Measurements from ENCODE around the gene GLYATL1B.
"Not testable (repeated sequence)": the region's sequence is repeated elsewhere in the genome, so short reads cannot be mapped to it uniquely, and the experiment has no call there.

The GLYATL1B gene

DNA sequence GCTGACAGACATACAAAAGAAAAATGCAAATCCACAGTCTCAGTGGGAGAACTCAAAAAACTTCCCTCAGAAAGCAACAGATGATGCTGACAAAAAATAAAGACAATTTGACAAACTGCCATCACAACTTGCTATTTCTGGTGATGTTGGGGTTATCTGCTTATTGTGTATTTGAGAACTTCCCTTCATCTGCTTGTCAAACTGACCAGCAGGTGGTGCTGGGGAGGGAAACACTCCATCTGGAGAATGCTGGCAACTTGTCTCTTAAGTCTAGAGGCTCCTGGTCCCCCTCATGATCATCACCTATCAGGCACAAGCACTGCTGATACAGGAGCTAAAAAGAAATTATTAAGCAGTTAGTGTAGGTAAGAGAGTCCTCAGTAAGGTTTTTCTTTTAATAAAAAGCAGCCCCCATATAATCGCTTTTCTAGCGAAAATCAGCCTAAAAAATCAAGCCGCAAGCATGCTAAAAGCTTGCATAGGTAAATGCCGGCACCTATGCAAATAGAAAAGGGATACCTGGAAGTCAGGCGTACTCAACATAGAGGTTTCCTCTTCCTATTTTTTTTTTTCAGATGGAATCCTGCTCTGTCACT lies 11.1 kb downstream of the GLYATL1B start:
- no peak for DNase-seq

DNA sequence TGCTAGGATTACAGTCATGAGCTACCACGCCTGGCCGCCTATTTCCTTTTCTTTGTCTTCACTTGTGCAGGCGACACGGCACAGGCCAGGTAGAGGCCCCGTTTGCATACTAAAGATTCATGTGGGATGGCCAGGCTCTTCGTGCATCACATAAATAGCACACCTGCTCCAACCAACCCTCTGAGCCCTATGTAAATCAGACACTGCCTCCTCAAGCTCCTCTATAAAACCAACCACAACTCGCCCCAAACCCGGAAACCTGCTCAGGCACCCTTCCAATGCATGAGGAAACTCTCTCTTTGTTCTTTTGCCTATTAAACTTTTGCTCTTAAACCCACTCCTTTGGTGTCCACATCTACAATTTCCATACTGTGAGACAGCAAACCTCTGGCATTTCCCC lies 11.8 kb downstream of the GLYATL1B start:
- DNase-seq: not testable (repeated sequence)

DNA sequence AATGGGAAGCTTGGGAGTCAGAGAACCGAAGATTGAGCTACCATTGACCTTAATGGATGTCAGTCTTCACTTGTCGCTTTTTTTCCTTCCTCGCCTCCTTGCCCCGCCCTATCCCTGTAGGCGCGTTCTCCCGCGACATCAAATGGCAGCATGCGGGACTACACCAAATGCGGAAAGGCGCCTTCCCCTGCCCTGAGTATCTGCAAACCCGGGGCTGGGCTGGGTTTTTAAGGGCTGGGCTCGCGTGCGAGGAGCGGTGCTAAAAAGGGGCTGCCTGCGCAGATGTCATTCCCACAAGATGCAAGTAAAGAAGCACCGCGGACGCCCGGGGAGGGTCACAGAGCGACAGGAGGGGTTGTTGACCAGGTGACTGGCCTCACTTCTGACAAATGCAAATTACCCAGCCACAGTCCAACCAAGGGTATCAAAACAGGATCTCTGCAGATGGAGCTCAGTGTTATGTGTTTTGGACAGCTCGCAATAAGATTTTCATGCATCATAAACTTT lies 16.2 kb downstream of the GLYATL1B start:
- no peak for DNase-seq

DNA sequence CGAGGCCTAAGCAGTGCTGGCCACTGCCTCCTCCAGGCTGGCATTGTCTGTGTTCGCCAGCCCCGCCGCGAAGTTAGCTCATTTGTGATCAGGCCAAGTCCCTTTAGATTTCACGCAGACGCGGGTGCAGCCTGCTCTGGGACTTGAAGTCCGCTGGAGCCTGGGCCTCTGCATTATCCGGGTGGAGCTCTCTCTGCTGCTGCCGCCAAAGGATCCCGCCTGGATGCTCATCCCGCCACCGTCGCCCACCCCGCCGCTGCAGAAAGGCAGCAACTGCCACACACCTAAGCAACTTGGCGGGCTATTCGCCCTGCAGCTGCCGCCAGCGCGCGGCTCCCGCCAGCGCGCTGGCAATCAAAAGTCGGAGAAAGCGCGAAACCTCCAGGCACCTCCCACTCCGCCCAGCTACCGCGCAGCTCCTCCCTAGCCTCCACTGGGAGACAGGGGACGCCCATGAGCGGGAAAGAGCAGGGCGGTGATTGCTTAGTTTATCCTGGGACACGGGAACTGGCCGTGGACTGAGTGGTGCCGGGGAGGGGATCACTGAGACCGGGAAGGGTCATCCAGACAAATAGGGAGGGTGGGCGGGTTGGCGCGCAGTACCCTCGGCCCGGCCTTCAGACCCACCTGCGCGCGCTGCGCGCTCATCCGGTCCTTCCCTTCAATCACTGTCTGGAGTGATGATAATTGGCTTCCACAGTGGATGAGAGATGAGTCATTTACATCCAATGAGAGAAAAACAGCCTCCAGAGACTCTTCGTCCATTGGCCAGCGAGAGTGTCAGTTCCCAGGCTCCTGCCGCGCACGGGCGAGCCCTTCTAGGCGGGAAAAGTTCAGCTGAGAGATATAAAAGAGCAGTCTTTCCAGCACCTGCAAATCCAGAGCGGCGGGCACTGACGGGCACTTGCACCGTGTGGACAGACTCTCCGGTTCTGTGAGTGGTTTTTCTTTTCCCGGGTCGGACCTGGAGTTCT lies 20.5 kb downstream of the GLYATL1B start, which contains the start of gene FAM111B:
FAM111B (plus strand) TSS at position 875 of the 974 bp plus-strand sequence. CDS start 2,389 bp downstream, outside the sequence.
- DNase-seq: peak; percentile 72

DNA sequence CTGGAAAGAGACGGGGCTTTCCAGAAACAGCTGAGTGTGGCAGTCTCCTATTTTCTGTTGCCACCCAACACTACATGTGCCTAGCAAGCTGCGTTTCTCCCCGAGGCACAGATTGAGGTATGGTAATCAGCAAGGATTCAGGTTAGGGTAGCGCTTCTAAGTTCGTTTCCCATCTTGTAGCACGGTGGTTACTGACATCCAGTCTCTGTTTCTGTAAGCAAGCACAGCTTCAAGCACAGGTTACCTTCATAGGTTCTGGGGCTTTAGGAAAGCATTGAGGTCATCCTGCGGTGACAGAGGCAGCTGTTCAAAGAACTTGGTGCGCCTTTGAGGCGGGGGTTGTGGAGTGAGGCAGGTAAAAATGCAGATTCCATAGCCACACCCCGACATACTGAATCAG lies 21.6 kb downstream of the GLYATL1B start:
- DNase-seq: not testable (repeated sequence)

DNA sequence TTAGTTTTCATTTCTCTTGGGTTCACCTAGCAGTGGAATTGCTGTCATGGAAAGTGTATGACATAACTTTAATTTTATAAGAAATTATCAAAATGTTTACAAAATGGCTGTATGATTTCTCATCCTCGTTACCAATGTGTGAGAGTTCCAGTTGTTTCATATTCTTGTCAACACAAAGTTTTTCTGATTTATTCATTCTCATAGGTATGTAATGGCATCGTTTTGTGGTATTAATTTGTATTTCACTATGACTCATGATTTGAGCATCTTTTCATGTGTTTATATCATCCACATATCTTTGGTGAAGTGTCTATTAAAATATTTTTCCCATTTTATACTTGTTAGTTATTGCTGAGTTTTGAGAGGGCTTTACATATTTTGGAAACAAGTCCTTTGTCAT lies 26.4 kb downstream of the GLYATL1B start:
- DNase-seq: no peak

DNA sequence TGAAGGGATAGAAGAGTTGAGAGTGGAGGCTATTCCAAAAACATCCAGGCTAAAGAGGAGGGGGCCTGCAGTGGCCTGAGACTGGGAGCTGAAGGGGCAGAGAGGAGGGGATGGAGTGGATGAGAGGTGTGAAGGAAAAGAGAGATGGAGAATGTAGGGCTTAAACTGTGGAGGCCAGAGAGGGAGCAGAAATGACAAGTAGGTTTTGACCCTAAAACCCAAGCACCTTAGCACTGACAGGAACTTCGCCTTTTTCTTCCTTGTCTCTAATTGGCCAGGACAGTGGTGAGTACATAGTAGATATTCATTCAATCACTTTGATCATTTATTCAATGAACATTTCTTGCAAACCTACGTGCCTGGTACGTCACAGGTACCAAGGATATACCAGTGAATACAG lies 28.2 kb downstream of the GLYATL1B start:
- no peak for DNase-seq

DNA sequence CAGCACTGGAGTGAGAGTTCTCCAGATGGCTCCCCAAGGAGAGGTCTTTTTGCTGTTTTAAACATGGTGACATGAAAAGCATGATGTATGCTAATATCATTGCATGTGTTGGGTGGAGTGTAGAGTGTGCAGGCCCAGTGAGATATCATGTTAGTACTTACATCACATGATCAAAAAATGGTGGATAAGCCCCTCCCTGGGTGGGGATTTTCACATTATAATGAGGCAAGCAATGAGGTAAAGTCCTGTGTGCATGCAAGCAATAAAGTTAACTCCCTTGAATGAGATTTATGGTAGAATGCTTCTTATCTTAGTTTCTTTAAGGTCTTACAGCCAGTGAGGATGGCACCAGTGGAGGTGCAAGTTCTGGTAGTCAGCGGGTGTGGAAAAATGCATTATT lies 29.4 kb downstream of the GLYATL1B start:
- DNase-seq: no peak

DNA sequence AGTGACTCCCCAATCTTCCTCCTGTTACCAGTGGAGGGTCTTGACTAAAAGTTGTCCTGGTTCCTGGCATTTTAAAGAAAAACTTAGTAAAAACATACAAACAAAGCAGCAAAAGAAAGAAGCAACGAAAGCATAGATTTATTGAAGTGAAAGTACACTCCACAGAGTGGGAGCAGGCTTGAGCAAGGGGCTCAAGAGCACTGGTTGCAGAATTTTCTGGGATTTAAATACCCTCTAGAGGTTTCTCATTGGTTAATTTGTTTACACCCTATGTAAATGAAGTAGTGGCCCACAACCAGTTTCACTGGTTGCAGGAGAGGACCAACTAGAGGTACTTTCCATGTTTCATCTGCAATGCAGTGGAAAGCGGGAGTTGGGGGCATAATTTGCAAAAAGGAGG lies 31.7 kb downstream of the GLYATL1B start:
- DNase-seq: no peak

DNA sequence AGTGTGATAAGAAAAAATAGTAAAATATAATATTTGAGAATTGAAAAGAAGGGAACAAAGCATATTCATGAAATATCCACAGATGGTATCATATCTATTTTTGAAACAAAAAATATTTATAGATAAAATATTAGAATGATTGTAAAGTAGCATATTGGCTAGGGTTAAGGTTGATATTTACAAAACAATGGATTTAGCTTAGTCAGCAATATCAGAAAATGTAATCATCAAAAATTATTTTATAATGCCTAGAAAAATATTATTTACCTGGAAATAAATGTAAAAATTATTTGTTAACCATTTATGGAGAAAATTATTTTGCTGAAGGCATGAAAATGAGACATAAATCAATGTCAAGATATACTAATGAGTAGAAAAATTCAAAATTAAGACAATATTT lies 33.7 kb downstream of the GLYATL1B start:
- DNase-seq: no peak

DNA sequence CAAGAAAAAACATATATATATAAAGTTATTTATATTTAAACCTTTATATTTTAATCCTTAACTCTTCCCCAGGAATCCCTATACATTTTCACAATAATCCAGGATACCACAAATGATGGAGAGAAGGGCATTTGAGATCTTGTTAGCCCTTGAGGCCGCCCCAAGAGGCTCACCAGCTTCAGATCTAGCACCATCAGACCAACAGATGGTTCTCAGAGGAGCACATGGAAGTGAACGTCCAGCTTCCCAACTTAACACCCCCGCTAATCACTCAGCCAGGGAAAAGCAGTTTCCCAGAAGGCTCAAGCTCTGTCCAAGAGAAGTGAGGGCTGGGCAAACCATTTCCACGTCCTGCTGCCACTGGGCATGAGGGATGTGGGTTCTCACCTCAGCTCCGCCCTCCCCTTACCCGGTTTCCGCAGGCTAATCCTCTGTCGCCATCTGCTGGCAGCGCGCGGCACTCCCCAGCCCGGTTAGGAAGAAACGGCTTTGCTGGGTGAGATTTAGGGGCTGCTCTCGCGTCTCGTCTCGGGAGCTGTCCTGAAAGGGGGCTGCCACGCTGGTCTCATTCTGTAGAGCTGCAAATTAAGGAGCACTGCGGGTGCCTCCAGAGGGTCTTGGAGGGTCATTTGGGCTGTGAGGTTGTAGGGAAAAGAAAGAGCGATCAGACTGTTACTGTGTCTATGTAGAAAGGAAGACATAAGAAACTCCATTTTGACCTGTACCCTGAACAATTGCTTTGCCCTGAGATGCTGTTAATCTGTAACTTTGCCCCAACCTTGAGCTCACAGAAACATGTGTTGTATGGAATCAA lies 49.7 kb downstream of the GLYATL1B start:
- peak; percentile 25 for DNase-seq

DNA sequence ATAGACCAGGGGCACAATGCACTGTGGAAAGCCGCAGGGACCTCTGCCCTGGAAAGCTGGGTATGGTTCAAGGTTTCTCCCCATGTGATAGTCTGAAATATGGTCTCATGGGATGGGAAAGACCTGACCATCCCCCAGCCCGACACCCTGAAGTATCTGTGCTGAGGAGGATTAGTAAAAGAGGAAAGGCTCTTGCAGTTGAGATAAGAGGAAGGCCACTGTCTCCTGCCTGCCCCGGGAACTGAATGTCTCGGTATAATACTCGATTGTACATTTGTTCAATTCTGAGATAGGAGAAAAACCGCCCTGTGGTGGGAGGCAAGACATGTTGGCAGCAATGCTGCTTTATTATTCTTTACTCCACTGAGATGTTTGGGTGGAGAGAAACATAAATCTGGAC lies 50.4 kb downstream of the GLYATL1B start:
- not testable (repeated sequence) for DNase-seq

DNA sequence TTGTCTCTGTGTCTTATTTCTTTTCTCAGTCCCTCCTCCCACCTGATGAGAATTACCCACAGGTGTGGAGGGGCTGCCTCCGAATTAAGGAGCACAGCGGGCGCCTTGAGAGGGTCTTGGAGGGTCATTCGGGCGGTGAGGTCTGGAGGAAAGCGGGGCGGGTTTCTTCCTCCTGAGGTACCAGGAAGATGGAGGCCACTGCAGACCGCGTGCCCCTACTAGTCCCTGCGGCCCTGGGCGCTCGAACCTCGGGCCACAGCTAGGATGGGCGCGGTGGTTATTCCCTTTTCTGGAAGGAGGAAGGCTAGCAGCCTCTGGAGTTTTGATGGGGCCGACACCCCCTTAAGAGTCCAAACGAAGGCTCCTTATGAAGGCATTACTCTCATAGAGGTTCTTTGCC lies 51.1 kb downstream of the GLYATL1B start:
- no peak for DNase-seq

DNA sequence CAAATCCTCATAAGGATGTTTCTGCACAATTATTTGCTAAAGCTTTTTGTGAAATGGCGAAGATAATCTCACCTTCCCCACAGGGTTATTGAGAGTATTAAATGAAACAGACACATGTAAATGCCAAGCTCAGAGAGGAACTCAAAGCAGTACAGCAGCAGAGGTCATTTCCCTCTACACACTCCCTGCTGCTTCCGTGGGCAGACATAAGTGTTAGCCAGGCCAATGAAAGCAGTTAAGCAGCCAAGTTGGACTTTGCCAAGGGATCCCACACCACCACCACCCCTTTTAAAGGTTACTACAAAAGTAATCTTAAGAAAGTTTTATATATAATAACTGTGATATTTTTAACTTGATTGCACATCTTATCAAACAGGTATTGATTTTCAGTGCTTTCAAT lies 52.5 kb downstream of the GLYATL1B start:
- DNase-seq: no peak

DNA sequence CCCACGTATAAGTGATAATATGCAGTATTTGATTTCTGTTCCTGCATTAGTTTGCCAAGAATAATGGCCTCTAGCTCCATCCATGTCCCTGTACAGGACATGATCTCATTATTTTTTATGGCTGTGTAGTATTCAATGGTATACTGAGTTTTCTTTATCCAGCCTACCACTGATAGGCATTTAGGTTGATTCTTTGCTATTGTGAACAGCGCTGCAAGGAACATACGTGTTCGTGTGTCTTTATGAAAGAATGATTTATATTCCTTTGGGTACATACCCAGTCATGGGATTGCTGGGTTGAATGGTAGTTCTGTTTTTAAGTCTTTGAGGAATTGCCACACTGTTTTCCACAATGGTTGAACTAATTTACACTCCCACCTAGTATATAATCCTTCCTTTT lies 55.1 kb downstream of the GLYATL1B start:
- DNase-seq: no peak

DNA sequence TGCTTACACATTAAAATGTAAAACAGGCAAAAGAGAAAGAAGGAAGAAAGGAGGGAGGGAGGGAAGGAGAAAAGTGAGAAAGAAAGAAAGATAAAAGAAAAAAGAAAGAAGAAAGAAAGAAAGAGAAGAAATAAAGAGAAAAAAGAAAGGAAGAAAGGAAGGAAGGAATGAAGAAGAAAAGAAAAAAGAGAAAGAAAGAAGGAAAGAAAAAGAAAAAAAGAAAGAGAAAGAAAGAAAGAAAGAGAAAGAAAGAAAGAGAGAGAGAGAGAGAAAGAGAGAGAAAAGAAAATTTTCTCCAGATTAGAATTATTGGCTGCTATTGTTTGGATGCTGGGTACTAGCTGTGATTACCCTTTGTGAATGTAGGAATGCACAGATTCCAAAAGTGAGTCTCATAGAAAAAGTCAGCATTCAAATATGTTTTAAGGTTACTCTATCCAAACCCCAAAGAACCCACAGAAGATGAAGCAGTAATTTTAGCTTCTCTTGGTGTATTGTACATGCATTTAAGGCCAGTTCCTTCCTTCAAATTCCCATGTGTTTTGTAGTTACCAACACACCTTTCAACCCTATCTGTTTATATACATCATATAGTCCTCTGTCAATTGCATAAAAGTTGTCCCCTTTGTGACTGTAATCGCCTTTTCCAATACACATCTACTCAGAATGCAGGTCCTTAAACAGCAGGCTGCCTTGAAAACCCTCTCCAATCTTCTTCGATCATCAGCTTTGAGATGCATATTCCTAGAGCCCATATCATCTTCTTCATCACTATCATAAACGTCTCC lies 55.8 kb downstream of the GLYATL1B start:
- DNase-seq: no peak

DNA sequence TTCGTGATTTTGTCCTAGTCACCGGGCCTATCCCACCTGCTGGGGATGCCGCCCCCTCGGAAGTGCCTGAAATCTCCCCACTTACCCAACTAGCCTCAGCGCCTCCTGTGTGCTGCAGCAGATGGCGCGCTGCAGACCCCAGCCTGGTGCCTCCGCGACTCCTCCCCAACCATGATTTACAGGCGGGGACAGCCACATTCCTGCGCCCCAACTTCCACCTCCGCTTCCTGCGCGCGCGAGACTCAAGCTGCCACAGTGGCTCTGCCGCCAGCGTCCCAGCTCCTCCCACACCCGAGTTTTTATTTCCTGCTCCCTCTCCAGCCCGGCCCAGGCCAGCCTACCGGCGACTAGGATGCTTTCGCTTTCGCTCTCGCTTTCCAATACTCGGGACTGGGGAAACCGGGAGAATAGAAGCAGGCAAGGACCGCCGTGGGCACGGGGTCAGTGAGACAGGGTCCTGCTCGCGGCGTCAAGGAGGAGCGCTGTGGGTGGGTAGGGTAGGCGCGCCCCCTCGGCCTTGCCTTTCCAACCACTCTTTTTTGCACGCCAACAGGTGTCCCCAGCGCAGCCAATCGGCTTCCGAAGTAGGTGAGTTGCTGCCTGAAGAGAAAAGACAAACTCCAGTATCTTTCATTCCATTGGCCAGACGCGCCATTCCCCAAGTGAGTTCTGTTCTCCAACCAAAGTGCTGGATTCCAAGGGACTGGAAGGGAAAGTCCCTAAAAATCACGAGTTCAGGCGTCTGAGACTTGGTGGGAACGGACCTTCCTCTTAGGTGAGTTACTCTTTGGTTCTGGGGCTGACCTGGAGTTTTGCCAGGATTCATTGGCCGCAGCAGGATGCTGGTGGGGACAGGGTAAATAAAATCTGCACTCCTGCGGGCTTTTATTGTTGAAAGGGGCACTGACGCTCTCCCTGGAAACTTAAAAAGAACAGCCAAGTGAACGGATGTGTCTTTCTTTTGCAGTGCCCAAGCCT lies 56.7 kb downstream of the GLYATL1B start, which contains the start of gene FAM111A:
FAM111A (plus strand) TSS at position 327 of the 978 bp plus-strand sequence. CDS start 6,017 bp downstream, outside the sequence.
- DNase-seq: peak; percentile 93

DNA sequence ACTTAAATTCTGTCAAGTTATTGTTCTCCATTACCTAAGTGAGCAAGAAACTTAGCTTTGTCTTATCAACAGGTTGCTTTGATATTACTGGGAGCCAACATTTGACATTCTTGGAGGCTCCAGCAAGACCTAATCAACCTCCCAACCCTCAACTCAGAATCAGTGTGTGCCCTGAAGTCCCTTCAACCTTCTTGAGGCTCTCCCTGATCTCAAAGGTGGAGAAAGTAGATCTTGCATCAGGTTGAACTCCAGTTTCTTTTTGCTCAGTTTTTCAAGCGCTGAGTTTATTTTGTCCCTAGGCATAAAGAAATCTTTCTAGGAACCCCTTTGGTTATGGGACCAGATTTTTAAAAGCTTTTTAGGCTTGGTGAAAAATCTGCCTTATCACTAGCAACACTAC lies 58.0 kb downstream of the GLYATL1B start:
- DNase-seq: no peak

Measured in NCI-H1048 (cell line).